H1 (cell line): ENCODE data around the gene MRPS18B. TPM values are rescaled to one million over a fixed set of nuclear protein-coding genes. Genes with fewer than 3 reads are reported as not detected.
A peak's percentile ranks its signal among the peaks of the same experiment; 100 is the strongest.

Experiments
- CTCF ChIA-PET: fragments of 300-600 bp; sonication (Branson Sonifier 250); formaldehyde crosslinking; loops from one replicate; lab custom pipeline; 2021; ENCODE audit not compliant: partially characterized antibody; lab: Charles Lee
- POLR2A ChIA-PET: fragments of 300-600 bp; sonication (Branson Sonifier 250); formaldehyde crosslinking; loops from one replicate; lab custom pipeline; 2021; ENCODE audit warnings: inconsistent platforms; ENCODE audit not compliant: partially characterized antibody; lab: Charles Lee
- DNase-seq, 2 experiments: peaks; one replicate each; pipeline versions ENCODE4 v3.0.0 to v3.0.0-alpha.2; 2010 to 2022; ENCODE audit warnings: low spot score in 2 of 2, low read depth in 1 of 2, mixed read lengths in 1 of 2
- FAIRE-seq: peaks from 2 replicates; lab custom pipeline; 2011; peaks lifted over from hg19 to GRCh38; lab: Jason Lieb, UNC
- H2AFZ ChIP-seq: 2 replicates; pipeline ENCODE4 v1.8.1; 2012; ENCODE audit warnings: low read length, inconsistent platforms
- H2AK5ac ChIP-seq: 2 replicates; pipeline ENCODE4 v1.6.1; 2013; ENCODE audit warnings: low read depth, low read length
- H2BK120ac ChIP-seq: replicated peaks from 2 replicates; pipeline ENCODE3; 2013; ENCODE audit warnings: low read depth, low read length, inconsistent platforms
- H2BK12ac ChIP-seq: 2 replicates; pipeline ENCODE4 v1.6.1; 2013; ENCODE audit warnings: low read depth, low read length
- H2BK15ac ChIP-seq: 2 replicates; pipeline ENCODE4 v1.6.1; 2013; ENCODE audit warnings: low read length
- H2BK20ac ChIP-seq: 2 replicates; pipeline ENCODE4 v1.6.1; 2013; ENCODE audit warnings: low read length
- H2BK5ac ChIP-seq: 2 replicates; pipeline ENCODE4 v1.6.1; 2013; ENCODE audit warnings: low read depth, low read length
- H3K14ac ChIP-seq: 2 replicates; pipeline ENCODE4 v1.6.1; 2013; ENCODE audit warnings: inconsistent platforms; ENCODE audit not compliant: insufficient read length
- H3K18ac ChIP-seq: 2 replicates; pipeline ENCODE4 v1.6.1; 2013; ENCODE audit warnings: low read length; ENCODE audit errors: extremely low read depth
- H3K23ac ChIP-seq: 2 replicates; pipeline ENCODE4 v1.6.1; 2013; ENCODE audit warnings: inconsistent platforms; ENCODE audit not compliant: insufficient read length
- H3K23me2 ChIP-seq: 2 replicates; pipeline ENCODE4 v1.6.1; 2013; ENCODE audit warnings: low read depth, low read length
- H3K27ac ChIP-seq: 2 replicates; pipeline ENCODE4 v1.6.1; 2011; ENCODE audit warnings: low read depth, low read length, inconsistent platforms
- H3K27me3 ChIP-seq, 4 experiments: replicated peaks in 1 of 4; 1 replicate in 1 of 4; 2 replicates in 3 of 4; pipeline versions ENCODE4 v1.6.1 to v1.8.1; 2011 to 2013; ENCODE audit warnings: low read length in 3 of 4, mild to moderate bottlenecking in 3 of 4, inconsistent platforms in 2 of 4, mixed read lengths in 2 of 4, moderate library complexity in 1 of 4; ENCODE audit not compliant: control insufficient read depth in 3 of 4, insufficient read depth in 3 of 4; ENCODE audit errors: extremely low read depth in 1 of 4
- H3K36me3 ChIP-seq, 4 experiments: 2 replicates each; pipeline versions ENCODE4 v1.6.1 to v1.8.1; 2011 to 2013; ENCODE audit warnings: mild to moderate bottlenecking in 4 of 4, low read length in 3 of 4, moderate library complexity in 2 of 4, control low read depth in 1 of 4, inconsistent platforms in 1 of 4; ENCODE audit not compliant: insufficient read depth in 4 of 4, control insufficient read depth in 2 of 4
- H3K4ac ChIP-seq: replicated peaks from 2 replicates; pipeline ENCODE3; 2013; ENCODE audit warnings: low read length, low read depth, mixed read lengths, inconsistent platforms; ENCODE audit not compliant: insufficient read length
- H3K4me1 ChIP-seq, 4 experiments: replicated peaks in 1 of 4; 1 replicate in 1 of 4; 2 replicates in 3 of 4; pipeline versions ENCODE4 v1.6.1 to v1.8.1; 2011 to 2013; ENCODE audit warnings: low read length in 3 of 4, inconsistent platforms in 2 of 4, mixed read lengths in 1 of 4; ENCODE audit not compliant: insufficient read depth in 4 of 4, control insufficient read depth in 3 of 4
- H3K4me2 ChIP-seq, 2 experiments: 2 replicates each; pipeline versions ENCODE4 v1.6.1 to v1.8.1; 2011 to 2013; ENCODE audit warnings: low read depth in 2 of 2, low read length in 2 of 2, control low read depth in 1 of 2, inconsistent platforms in 1 of 2, mild to moderate bottlenecking in 1 of 2; ENCODE audit not compliant: insufficient read depth in 1 of 2
- H3K4me3 ChIP-seq, 4 experiments: fragments of 200-600, 300-600 bp in 1 of 4; sonication (generic), shearing (Covaris generic), sonication (Bioruptor Twin) in 1 of 4; 2 replicates each; pipeline versions ENCODE4 v1.5.1 to v1.8.1; 2011 to 2016; ENCODE audit warnings: low read length in 4 of 4, low read depth in 3 of 4, control low read depth in 2 of 4, inconsistent platforms in 2 of 4, mild to moderate bottlenecking in 2 of 4, mixed read lengths in 1 of 4, moderate library complexity in 1 of 4; ENCODE audit not compliant: insufficient read depth in 2 of 4; ENCODE audit errors: extremely low read depth in 1 of 4
- H3K56ac ChIP-seq: replicated peaks from 2 replicates; pipeline ENCODE3; 2013; ENCODE audit warnings: low read depth, mild to moderate bottlenecking, mixed read lengths, low read length, inconsistent platforms; ENCODE audit not compliant: insufficient read length
- H3K79me1 ChIP-seq: 2 replicates; pipeline ENCODE4 v1.6.1; 2013; ENCODE audit warnings: low read depth, low read length, control low read depth
- H3K79me2 ChIP-seq, 2 experiments: 2 replicates each; pipeline versions ENCODE4 v1.6.1 to v1.8.1; 2012 to 2013; ENCODE audit warnings: low read length in 2 of 2, mild to moderate bottlenecking in 2 of 2, inconsistent platforms in 1 of 2; ENCODE audit not compliant: insufficient read depth in 2 of 2, control insufficient read depth in 1 of 2
- H3K9ac ChIP-seq, 4 experiments: replicated peaks in 1 of 4; 1 replicate in 1 of 4; 2 replicates in 3 of 4; pipeline versions ENCODE4 v1.6.1 to v1.8.1; 2011 to 2013; ENCODE audit warnings: low read depth in 3 of 4, low read length in 3 of 4, control low read depth in 2 of 4, mild to moderate bottlenecking in 2 of 4, moderate library complexity in 2 of 4, inconsistent platforms in 1 of 4; ENCODE audit errors: extremely low read depth in 1 of 4
- H3K9me3 ChIP-seq, 2 experiments: 2 replicates each; pipeline versions ENCODE4 v1.6.1 to v1.8.1; 2012 to 2013; ENCODE audit warnings: mild to moderate bottlenecking in 2 of 2, moderate library complexity in 2 of 2, control low read depth in 1 of 2, inconsistent platforms in 1 of 2, low read depth in 1 of 2, low read length in 1 of 2, mixed read lengths in 1 of 2; ENCODE audit not compliant: insufficient read depth in 2 of 2
- H4K20me1 ChIP-seq, 2 experiments: replicated peaks in 1 of 2; 2 replicates each; pipeline versions ENCODE3 to v1.8.1; 2011 to 2013; ENCODE audit warnings: inconsistent platforms in 2 of 2, low read length in 2 of 2, mild to moderate bottlenecking in 1 of 2; ENCODE audit not compliant: insufficient read depth in 2 of 2, control insufficient read depth in 1 of 2
- H4K5ac ChIP-seq: 2 replicates; pipeline ENCODE4 v1.6.1; 2013; ENCODE audit warnings: low read length, low read depth, mixed read lengths, inconsistent platforms; ENCODE audit not compliant: insufficient read length
- H4K8ac ChIP-seq: 2 replicates; pipeline ENCODE4 v1.8.0; 2013; ENCODE audit warnings: mild to moderate bottlenecking, moderate library complexity, low read length, inconsistent platforms; ENCODE audit not compliant: insufficient read depth; ENCODE audit errors: extremely low read depth
- H4K91ac ChIP-seq: replicated peaks from 2 replicates; pipeline ENCODE3; 2013; ENCODE audit warnings: low read length, mixed read lengths, inconsistent platforms; ENCODE audit not compliant: insufficient read length
- CHD2 ChIP-seq: IDR thresholded peaks from 2 replicates; pipeline ENCODE4 v1.6.1; 2012; ENCODE audit warnings: low read length, improper control_type of control experiment
- FOSL1 ChIP-seq: IDR thresholded peaks from 2 replicates; pipeline ENCODE4 v1.6.1; 2011; ENCODE audit warnings: mild to moderate bottlenecking, low read depth, low read length, moderate library complexity; ENCODE audit not compliant: insufficient read depth
- GABPA ChIP-seq: IDR thresholded peaks from 2 replicates; pipeline ENCODE4 v1.6.1; 2011; ENCODE audit warnings: mild to moderate bottlenecking, low read length, moderate library complexity, borderline replicate concordance; ENCODE audit not compliant: insufficient read depth
- PHF8 ChIP-seq: fragments of 200-600 bp; sonication (generic); conservative IDR thresholded peaks from 2 replicates; pipeline ENCODE4 v1.7.1; 2012; ENCODE audit warnings: low read depth, mild to moderate bottlenecking, inconsistent platforms, low read length, moderate library complexity
- SIX5 ChIP-seq: IDR thresholded peaks from 2 replicates; pipeline ENCODE4 v1.6.1; 2011; ENCODE audit warnings: mild to moderate bottlenecking, low read depth, low read length
- WGBS, 2 experiments: shearing (Covaris generic) in 1 of 2; methylation state at CpG; one replicate each; pipeline versions ENCODE4 v1.1.6 to v1.1.7; 2013 to 2015; ENCODE audit warnings: low lambda C conversion rate in 2 of 2, mixed read lengths in 2 of 2, inconsistent platforms in 1 of 2, low coverage in 1 of 2, missing lambda C conversion rate in 1 of 2; ENCODE audit not compliant: insufficient replicate concordance in 2 of 2, insufficient coverage in 1 of 2, insufficient read length in 1 of 2; ENCODE audit errors: extremely low coverage in 1 of 2, missing lambda C conversion rate in 1 of 2; 5-methylcytosine and 5-hydroxymethylcytosine counted together
- polyA plus RNA-seq, 7 experiments: library from polyadenylated mRNA; depleted of rRNA in 3 of 7; stranded (reverse) in 5 of 7; unstranded in 2 of 7; fragments of >200 nt in 5 of 7; fragments of 200-250 nt in 2 of 7; gene quantifications; 1 replicate in 5 of 7; 2 replicates in 1 of 7; 4 replicates in 1 of 7; pipeline versions ENCODE4 v1.2.1 to v1.2.3, GENCODE V29; 2011 to 2013; ENCODE audit warnings: missing spikeins in 2 of 7, mixed read lengths in 2 of 7
- total RNA-seq: library from RNA; stranded (reverse); fragmentation: NEBNext Ultra II Directional; extraction: Animal tissue kit (Norgen Biotek cat#: 25700); gene quantifications from 2 replicates; pipeline ENCODE4 v1.2.1, GENCODE V29; 2021
- TF ChIP-seq, protein P1 (sequence below): IDR thresholded peaks from 2 replicates; pipeline ENCODE4 v1.6.1; 2012; ENCODE audit warnings: inconsistent platforms

MRPS18B gene
- total and polyA plus RNA-seq, 2 of the 8 experiments (the other 6 are each of a cell fraction or from before 2014, with no cell fraction given), result 57.8 to 83.3 TPM

DNA sequence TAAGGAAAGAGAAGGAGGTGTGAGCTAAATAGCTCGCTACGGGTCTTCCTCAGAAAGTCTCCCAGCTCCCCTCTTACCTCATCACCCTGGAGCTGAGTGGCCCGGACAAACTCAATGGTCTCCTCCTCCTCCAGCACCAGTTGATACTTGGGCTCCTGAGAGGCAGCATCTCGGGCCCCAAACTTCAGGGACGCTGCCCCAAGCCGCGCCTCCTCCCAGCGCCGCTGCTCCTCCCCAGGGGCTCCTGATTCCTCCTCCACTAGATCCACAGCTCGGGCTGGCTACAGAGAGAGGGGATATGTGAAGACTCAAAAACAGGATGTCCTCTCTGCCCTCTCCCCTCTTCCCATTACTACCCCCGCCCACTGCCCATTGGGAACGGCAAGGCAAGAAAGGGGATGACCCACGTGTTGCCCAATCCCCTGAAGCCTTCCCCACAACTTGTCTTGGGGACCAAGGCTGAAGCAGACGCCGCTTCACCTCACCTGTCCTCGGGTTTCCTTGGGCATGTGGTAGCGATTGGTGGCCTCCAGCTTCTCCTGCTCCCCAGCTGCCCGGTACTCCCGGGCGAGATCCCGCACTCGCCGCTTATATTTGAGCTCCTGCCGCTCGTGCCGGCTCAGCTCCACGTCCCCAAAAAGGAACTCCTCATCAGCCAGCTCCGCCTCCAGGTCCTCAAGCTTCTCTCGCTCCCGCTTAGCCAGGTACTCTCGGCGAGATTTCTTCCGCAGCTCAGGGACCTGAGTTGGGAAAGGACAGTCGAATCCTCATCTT lies 47.5 kb downstream of the MRPS18B start:
- H2BK20ac ChIP-seq, result no peak overlapping the region
- H3K79me2 ChIP-seq, result no peaks in the 10 kb centered on the region
- H3K4me2 ChIP-seq, result no peak overlapping the region
- no peak overlapping the region for H3K9ac ChIP-seq
- H3K4me1 ChIP-seq, result no peaks in the 10 kb centered on the region
- H4K5ac ChIP-seq, result no peak overlapping the region
- H4K91ac ChIP-seq, result no peak overlapping the region
- DNase-seq, result no peak
- no peak overlapping the region for H3K27ac ChIP-seq
- 95% methylated on average over 32 of the region's 34 CpGs; no CpG with 5 or more reads in 1 of the 2 experiments for WGBS, 2 experiments
- no peak overlapping the region for H3K18ac ChIP-seq
- H4K20me1 ChIP-seq, result no peaks in the 10 kb centered on the region
- no peaks in the 10 kb centered on the region for H3K23me2 ChIP-seq
- no peak overlapping the region for H3K56ac ChIP-seq
- ChIA-PET POLR2A (interaction anchor here (0.6 to 8.1 kb wide), 12 partner anchors 12 to 1722 kb away, joined by 3 to 50 read pairs (median 3); partner anchors contain the start of genes ATAT1 and FLOT1), CTCF (interaction anchor here (0.6 to 1.8 kb wide), 10 partner anchors 7 to 422 kb away, joined by 3 to 7 read pairs (median 4); partner anchors contain the start of gene DHX16)
- H2BK12ac ChIP-seq, result no peak overlapping the region
- H3K4ac ChIP-seq, result no peak overlapping the region
- FAIRE-seq, result no peak
- no peaks in the 10 kb centered on the region for H3K79me1 ChIP-seq
- no peak overlapping the region for H2BK15ac ChIP-seq
- H2BK5ac ChIP-seq, result no peak overlapping the region
- H3K9me3 ChIP-seq, result no peaks in the 10 kb centered on the region
- no peak overlapping the region for H3K23ac ChIP-seq
- H3K14ac ChIP-seq, result no peak overlapping the region
- H4K8ac ChIP-seq, result 0 out of 2 replicates have a peak overlapping the region, but pooled peaks have one; percentile 57
- no peak overlapping the region for H2AK5ac ChIP-seq
- no peak overlapping the region for H2AFZ ChIP-seq
- H2BK120ac ChIP-seq, result no peak overlapping the region
- H3K36me3 ChIP-seq, result peaks cover 14 to 42% (median 35%) of the 10 kb centered on the region in 4 experiments
- no peaks in the 10 kb centered on the region for H3K27me3 ChIP-seq
- H3K4me3 ChIP-seq, result no peak overlapping the region
- TF ChIP-seq CHD2 (no peak), SIX5 (no peak), GABPA (no peak), FOSL1 (no peak), PHF8 (no peak)
- TF ChIP-seq, protein P1, sequence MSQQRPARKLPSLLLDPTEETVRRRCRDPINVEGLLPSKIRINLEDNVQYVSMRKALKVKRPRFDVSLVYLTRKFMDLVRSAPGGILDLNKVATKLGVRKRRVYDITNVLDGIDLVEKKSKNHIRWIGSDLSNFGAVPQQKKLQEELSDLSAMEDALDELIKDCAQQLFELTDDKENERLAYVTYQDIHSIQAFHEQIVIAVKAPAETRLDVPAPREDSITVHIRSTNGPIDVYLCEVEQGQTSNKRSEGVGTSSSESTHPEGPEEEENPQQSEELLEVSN, result no peak
